ENCODE measurements around the gene NBPF26. TPM values are rescaled to one million over a fixed set of nuclear protein-coding genes. Genes with fewer than 3 reads are reported as not detected.
A peak's percentile ranks its signal among the peaks of the same experiment; 100 is the strongest.
"Not testable (repeated sequence)": the region's sequence is repeated elsewhere in the genome, so short reads cannot be mapped to it uniquely, and the experiment has no call there.

The NBPF26 gene
- total RNA-seq, 1 donor from 2014 or later, result 51.6 TPM

DNA sequence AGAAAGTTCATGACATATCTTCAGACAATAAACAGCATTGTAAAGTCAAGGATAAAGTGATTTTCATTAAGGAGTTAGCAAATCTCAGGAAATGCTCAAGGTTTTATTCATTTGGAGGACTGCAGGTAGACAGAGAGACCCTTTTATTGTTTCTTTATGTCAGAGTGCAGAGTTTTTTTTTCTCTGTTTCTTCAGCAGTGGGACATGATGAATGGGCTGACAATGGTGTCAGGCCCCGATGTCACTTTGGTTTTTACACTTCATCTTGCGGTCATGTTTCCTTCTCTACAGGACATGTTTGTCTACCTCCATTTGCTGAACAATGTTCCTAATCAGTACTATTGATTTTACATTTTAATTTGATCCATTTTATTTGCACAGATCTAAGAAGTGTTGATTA is 134.4 kb downstream of the NBPF26 start:
- DNase-seq, result not testable (repeated sequence)

- DNase-seq, result not testable (repeated sequence)
These were observed 136.0 kb downstream of the NBPF26 start for GRCh38 chr1:120859615-120860234.

DNA sequence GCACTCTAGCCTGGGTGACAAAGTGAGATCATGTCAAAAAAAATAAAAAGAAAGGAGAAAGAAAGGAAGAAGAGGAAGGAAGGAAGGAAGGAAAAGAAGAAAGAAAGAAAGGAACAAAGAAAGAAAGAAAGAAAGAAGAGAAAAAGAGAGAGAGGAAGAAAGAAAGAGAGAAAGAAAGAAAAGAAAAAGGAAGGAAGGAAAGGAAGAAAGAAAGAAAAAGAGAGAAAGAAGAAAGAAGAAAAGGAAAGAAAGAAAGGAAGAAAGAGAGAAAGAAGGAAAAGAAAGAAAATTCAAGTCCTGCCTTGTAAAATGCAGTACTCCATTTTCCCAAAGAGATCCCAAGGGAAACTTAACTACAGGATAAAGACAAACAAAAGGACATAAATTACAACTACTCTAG is 154.5 kb downstream of the NBPF26 start:
- not testable (repeated sequence) for DNase-seq

GRCh38 chr1:120880056-120880455 is 156.3 kb downstream of the NBPF26 start:
- not testable (repeated sequence) for DNase-seq

GRCh38 chr1:120881934-120882333 is 158.2 kb downstream of the NBPF26 start:
- DNase-seq, result not testable (repeated sequence)

Small RNA genes lying within 50 kb of the gene (small RNA-seq; reads per million reads assigned to genes)
- 2.1 reads per million, percentile 90 among the genes with 10 or more reads in this experiment for gene RNVU1-19 (ENCODE audit: low replicate concordance)

Other genes with a start within 250 kb of the NBPF26 start
- gene PPIAL4A, start 165.8 kb downstream of the NBPF26 start, total RNA-seq, result not detected

Data from tongue (tissue), 3 donors.